Liver (tissue), 9 donors: Measurements from ENCODE around the gene IFNGR2. TPM values are rescaled to one million over a fixed set of nuclear protein-coding genes. Genes with fewer than 3 reads are reported as not detected.
"Not testable (repeated sequence)": the region's sequence is repeated elsewhere in the genome, so short reads cannot be mapped to it uniquely, and the experiment has no call there.

ENCODE experiments used
- DNase-seq: peaks from one replicate; pipeline ENCODE4 v3.0.0-alpha.2; 2017; ENCODE audit warnings: low spot score
- H3K27ac ChIP-seq, 2 donors: one replicate each; pipeline ENCODE4 v1.7.0; 2013; ENCODE audit warnings: inconsistent platforms in 2 of 2, low read length in 2 of 2, control low read depth in 1 of 2, low read depth in 1 of 2, mild to moderate bottlenecking in 1 of 2
- H3K27me3 ChIP-seq, 4 donors: one replicate each; pipeline versions ENCODE4 v1.6.1 to v1.7.0; 2013; ENCODE audit warnings: low read length in 3 of 4, inconsistent platforms in 1 of 4, mild to moderate bottlenecking in 1 of 4, moderate library complexity in 1 of 4; ENCODE audit not compliant: control insufficient read depth in 4 of 4, insufficient read depth in 4 of 4
- H3K36me3 ChIP-seq, 4 donors: one replicate each; pipeline versions ENCODE4 v1.6.1 to v1.7.0; 2013; ENCODE audit warnings: low read length in 3 of 4, mild to moderate bottlenecking in 3 of 4, low read depth in 1 of 4, moderate library complexity in 1 of 4; ENCODE audit not compliant: control insufficient read depth in 4 of 4, insufficient read depth in 3 of 4
- H3K4me1 ChIP-seq, 4 donors: one replicate each; pipeline versions ENCODE4 v1.6.1 to v1.7.0; 2013; ENCODE audit warnings: low read length in 3 of 4, mild to moderate bottlenecking in 3 of 4, moderate library complexity in 1 of 4; ENCODE audit not compliant: control insufficient read depth in 4 of 4, insufficient read depth in 4 of 4
- H3K4me3 ChIP-seq, 3 donors: one replicate each; pipeline versions ENCODE4 v1.6.1 to v1.7.0; 2013; ENCODE audit warnings: low read length in 3 of 3, control low read depth in 1 of 3, low read depth in 1 of 3, mild to moderate bottlenecking in 1 of 3
- H3K9ac ChIP-seq, 2 donors: one replicate each; pipeline ENCODE4 v1.7.0; 2013; ENCODE audit warnings: low read length in 2 of 2, mild to moderate bottlenecking in 2 of 2, moderate library complexity in 2 of 2, control low read depth in 1 of 2, low read depth in 1 of 2
- H3K9me3 ChIP-seq, 4 donors: one replicate each; pipeline versions ENCODE4 v1.6.1 to v1.7.0; 2013; ENCODE audit warnings: low read length in 3 of 4; ENCODE audit not compliant: control insufficient read depth in 4 of 4
- ATF3 ChIP-seq: IDR thresholded peaks from 2 replicates; pipeline ENCODE4 v1.6.1; 2016; ENCODE audit warnings: antibody characterized with exemption
- CTCF ChIP-seq: fragments of 150-350 bp; IDR thresholded peaks from 2 replicates; pipeline ENCODE4 v1.5.1; 2017; ENCODE audit warnings: improper control_type of control experiment, low read depth, low read length; ENCODE audit not compliant: missing input control
- EGR1 ChIP-seq, 2 donors: IDR thresholded peaks; 2 replicates each; pipeline ENCODE4 v1.6.1; 2016 to 2018; ENCODE audit warnings: antibody characterized with exemption in 2 of 2, low read depth in 2 of 2
- HNF4G ChIP-seq: IDR thresholded peaks from 2 replicates; pipeline ENCODE4 v1.6.1; 2016; ENCODE audit warnings: antibody characterized with exemption
- JUND ChIP-seq, 2 donors: IDR thresholded peaks; 2 replicates each; pipeline ENCODE4 v1.6.1; 2016; ENCODE audit warnings: antibody characterized with exemption in 2 of 2
- MAX ChIP-seq: IDR thresholded peaks from 2 replicates; pipeline ENCODE4 v1.6.1; 2016; ENCODE audit warnings: antibody characterized with exemption
- NR2F2 ChIP-seq: IDR thresholded peaks from 2 replicates; pipeline ENCODE4 v1.6.1; 2016; ENCODE audit warnings: antibody characterized with exemption
- RAD21 ChIP-seq, 2 donors: IDR thresholded peaks; 2 replicates each; pipeline ENCODE4 v1.6.1; 2016; ENCODE audit warnings: antibody characterized with exemption in 2 of 2, mild to moderate bottlenecking in 2 of 2
- RXRA ChIP-seq, 2 donors: IDR thresholded peaks; 2 replicates each; pipeline ENCODE4 v1.6.1; 2017 to 2018; ENCODE audit warnings: antibody characterized with exemption in 2 of 2, mild to moderate bottlenecking in 1 of 2
- SP1 ChIP-seq: IDR thresholded peaks from 2 replicates; pipeline ENCODE4 v1.6.1; 2018; ENCODE audit warnings: antibody characterized with exemption, mild to moderate bottlenecking
- ZBTB33 ChIP-seq: IDR thresholded peaks from 2 replicates; pipeline ENCODE4 v1.6.1; 2016; ENCODE audit warnings: antibody characterized with exemption
- WGBS: extraction: QIAGEN DNeasy Blood & Tissue Kit; methylation state at CpG from one replicate; pipeline ENCODE4 v1.1.7; 2013; 5-methylcytosine and 5-hydroxymethylcytosine counted together
- polyA plus RNA-seq, 2 donors: library from polyadenylated mRNA; stranded (reverse) in 1 of 2; unstranded in 1 of 2; fragments of 200-250 nt in 1 of 2; fragments of >200 nt in 1 of 2; fragmentation: Nextera tagmentation in 1 of 2; extraction: Ambion mirVana in 1 of 2; gene quantifications; one replicate each; pipeline versions ENCODE4 v1.2.1 to v1.2.3, GENCODE V29; 2013 to 2015
- total RNA-seq, 2 donors: library from RNA; depleted of rRNA; stranded (reverse); fragments of >200 nt; gene quantifications; one replicate each; pipeline ENCODE4 v1.2.3, GENCODE V29; 2014
- donor health status: healthy.
- donor health status: healthy.
- donor health status: healthy.
- donor health status: healthy.
- donor health status: healthy.

Gene IFNGR2
- total and polyA plus RNA-seq, 4 donors, result 23.0 to 24.3 (median 23.4) TPM

- no peaks in the 10 kb centered on the region for H3K27me3 ChIP-seq
- H3K36me3 ChIP-seq, result peaks cover 0 to 8% (median under 1%) of the 10 kb centered on the region in 4 donors
- DNase-seq, result no peak
- H3K4me3 ChIP-seq, result no peak overlapping the region
- H3K9ac ChIP-seq, result no peak overlapping the region
- H3K27ac ChIP-seq, result no peak overlapping the region
- 78% methylated on average over 5 of the region's 5 CpGs for WGBS
- no peaks in the 10 kb centered on the region for H3K9me3 ChIP-seq
- TF ChIP-seq JUND (IDR thresholded peaks at IDR 0.05), result no peak
- no peak for TF ChIP-seq MAX
- no peak for TF ChIP-seq SP1
- no peak for TF ChIP-seq HNF4G
- TF ChIP-seq RAD21 (IDR thresholded peaks at IDR 0.05), result no peak
- no peak for TF ChIP-seq EGR1 (IDR thresholded peaks at IDR 0.05; ENCODE audit: low read depth in 2 of 2)
- TF ChIP-seq ATF3, result no peak
- TF ChIP-seq RXRA (IDR thresholded peaks at IDR 0.05), result no peak
- no peak for TF ChIP-seq CTCF
- no peak for TF ChIP-seq ZBTB33
- H3K4me1 ChIP-seq, result peaks cover 5 to 27% (median 15%) of the 10 kb centered on the region in 4 donors
Observed at GRCh38 chr21:33406493-33406892, 3.3 kb downstream of the IFNGR2 start.

- H3K4me1 ChIP-seq, result peaks cover 6 to 31% (median 21%) of the 10 kb centered on the region in 4 donors
- H3K27me3 ChIP-seq, result no peaks in the 10 kb centered on the region
- peaks cover 4 to 30% (median 18%) of the 10 kb centered on the region in 4 donors for H3K36me3 ChIP-seq
- peak overlapping the region in 1 of 2 donors; percentile 12 for H3K27ac ChIP-seq
- no peak for DNase-seq
- H3K4me3 ChIP-seq, result no peak overlapping the region
- TF ChIP-seq NR2F2 (no peak), JUND (IDR thresholded peaks at IDR 0.05) (no peak)
- WGBS, result 74% methylated on average over 8 of the region's 8 CpGs
- no peaks in the 10 kb centered on the region for H3K9me3 ChIP-seq
- no peak overlapping the region for H3K9ac ChIP-seq
Observed at GRCh38 chr21:33411949-33412430, 8.8 kb downstream of the IFNGR2 start.

- Histone ChIP-seq H3K27ac (peak overlapping the region; percentile 64 to 71), H3K4me1 (peaks cover 6 to 31% (median 21%) of the 10 kb centered on the region in 4 donors), H3K36me3 (peaks cover 5 to 30% (median 18%) of the 10 kb centered on the region in 4 donors)
- peak; percentile 12 for TF ChIP-seq HNF4G
- 63% methylated on average over 12 of the region's 12 CpGs for WGBS
- not testable (repeated sequence) for H3K27me3 ChIP-seq, DNase-seq, H3K9me3 ChIP-seq, H3K4me3 ChIP-seq, H3K9ac ChIP-seq
Observed at GRCh38 chr21:33412439-33412831, 9.2 kb downstream of the IFNGR2 start.
